Measurements from ENCODE around the gene CNN3.

CNN3 gene

DNA sequence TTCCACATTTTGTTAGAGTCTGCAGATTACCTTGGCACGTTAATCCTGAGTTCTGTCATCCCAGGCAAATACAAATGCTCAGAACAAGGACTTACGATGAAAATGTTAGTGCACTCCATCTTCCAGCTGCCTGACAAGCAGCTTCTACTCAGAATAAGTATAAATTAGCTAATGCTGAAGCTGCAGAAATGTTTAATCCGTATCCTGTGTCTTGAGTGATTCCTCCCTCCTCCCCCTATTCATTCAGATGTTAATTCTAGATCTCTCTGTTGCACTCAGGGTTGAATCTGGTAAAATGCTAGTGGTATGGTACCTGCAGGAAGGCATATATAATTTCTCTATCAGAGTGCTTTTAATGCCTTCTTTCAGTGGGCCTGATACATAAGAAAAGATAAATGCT, 39.8 kb downstream of the CNN3 start:
- DNase-seq: no peak

DNA sequence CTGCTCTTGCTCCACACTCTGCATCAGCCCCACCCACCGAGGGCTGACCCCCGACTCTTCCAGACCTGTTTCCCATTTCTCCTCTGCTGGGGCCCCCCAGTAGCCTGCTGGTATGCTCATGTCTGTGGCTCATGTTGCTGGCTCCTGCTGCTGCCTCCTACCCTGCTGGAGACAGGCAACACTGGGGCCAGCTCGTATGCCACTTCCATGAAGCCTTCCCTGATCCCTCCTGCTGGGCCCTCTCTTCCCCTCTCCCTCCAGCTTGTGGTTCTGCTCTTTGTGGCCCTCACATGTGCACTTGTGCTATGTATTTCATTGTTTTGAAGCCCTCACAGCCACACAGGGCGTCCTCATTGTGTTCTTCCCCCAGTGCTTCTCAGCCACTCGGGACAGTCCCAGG, 40.5 kb downstream of the CNN3 start:
- DNase-seq: no peak

DNA sequence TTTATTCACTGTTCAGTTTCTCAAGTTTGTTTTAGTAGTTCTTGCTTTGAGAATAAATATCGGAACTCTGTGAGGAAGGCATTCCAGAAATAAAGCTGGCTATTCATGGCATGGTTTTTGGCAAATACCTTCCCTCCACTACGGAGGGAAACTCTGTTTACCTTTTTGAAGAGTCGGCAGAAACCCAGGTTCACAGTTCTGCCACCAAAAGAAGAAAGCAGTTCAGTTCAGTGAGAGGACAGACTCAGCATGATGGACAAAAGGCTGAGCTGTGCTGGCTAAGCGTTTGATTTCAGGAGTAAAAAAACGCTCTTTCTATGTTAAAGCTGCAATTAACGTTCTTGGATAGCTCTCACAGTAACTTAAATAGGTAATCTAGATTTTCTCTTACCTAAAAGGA, 42.4 kb downstream of the CNN3 start:
- DNase-seq: no peak

DNA sequence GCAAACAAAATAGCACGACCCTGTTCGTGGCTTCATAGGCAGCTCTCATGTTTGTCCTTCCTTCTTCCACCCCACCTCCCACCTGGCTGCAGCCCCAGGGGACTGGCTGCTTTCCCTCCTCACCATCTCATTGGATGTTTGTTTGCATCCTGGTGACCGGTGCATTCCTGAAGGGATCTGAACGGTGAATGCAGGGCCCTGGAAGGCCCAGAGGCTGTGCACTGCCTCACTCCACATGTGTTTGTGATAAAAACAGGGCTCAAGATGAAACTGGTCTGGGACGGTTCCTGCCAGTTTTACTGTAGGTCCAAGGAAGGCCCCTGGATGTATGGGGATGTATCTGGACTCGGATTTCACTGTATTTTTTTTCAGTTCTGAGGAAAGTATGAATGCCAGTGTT, 42.8 kb downstream of the CNN3 start:
- DNase-seq: no peak

DNA sequence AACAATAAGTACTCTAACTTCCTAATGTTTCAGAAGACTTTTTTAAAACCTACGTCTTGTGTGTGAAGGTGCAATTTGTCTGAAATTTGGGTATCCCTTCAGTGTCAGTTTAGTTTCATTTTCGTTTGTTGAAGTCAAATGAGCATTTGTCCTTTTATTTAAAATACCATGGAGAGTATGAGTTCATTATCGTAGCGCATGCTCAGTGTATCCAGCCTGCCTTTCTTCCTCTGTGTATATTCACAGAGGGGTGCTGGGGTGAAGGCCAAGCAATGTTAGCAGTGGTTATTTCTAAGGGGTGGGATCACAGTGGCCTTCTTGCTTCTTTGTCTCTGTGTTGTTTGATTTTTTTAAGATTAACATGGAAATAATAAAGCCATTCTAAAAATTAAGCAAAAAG, 43.2 kb downstream of the CNN3 start:
- DNase-seq: no peak

DNA sequence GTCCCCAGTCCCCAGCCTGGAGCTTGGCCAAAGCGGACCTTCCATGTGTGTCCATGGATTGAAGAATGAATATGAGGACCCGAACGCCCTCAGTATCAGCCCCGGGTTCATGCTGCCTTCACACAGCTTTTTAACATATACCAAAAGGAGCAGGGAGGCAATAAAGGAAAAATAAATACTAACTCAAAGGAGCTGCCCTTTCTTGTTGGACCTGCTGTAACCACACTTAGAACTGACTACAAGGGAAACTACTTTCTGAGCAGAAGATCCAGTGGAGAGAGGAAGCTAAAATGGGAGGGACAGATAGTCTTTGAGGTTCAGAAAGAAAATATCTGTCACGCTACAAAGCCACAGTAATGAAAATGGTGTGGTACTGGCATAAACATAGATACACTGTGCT, 48.6 kb downstream of the CNN3 start:
- DNase-seq: no peak

DNA sequence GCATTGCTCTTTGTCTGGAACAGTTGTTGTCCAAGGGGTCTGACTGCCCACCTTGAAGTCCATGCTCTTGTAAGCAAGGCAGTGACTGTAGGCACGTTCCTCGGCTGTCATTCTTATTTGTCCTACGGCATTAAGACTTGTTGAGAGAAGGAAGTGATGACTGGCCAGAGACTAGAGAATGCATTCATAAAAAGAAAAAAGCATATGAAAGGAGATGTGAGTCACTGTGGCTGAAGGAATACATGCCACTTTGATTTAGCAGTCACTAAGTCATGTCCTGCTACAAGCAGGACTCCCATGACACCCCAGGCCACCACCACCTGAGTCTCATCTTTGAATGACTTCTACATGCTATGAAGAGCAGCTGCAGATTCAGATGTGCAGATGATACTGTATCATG, 50.5 kb downstream of the CNN3 start:
- no peak for DNase-seq

DNA sequence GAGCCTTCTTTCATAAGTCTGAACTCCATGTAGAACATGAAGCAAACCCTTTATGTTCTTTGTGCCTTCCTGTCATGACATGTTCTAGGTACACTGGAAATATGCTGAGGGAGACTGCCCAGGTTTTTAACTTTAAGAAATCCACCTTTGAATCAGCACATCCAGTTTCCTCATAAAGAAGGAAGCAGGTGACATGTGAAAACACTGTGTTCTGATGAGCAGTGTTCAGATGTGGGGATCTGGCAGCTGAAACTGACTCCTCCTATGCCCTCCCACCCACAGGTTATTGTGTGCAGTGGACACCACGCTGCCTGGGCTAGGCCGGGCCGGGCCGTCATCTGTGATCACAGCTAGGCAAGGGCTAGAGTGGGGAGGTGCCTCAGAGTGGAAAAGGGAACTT, 51.1 kb downstream of the CNN3 start:
- DNase-seq: no peak

DNA sequence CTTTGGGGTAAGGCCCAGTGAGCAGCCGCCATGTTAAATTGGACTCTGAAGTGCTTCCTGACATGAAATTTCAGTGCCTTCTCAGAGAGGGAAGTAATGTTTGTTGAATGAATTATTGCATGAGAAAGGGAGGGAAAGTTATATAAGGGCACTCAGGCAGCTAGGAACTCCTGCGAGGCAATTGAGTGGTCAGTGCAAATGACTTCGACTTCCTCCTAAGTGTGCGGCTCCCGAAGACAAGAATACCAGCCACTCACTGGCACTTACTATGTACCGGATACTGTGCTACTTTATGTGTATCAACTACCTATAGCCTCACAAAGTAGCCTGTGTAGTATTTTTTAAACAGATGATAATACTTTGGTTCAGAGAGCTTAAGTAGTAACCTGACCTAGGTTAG, 52.5 kb downstream of the CNN3 start:
- DNase-seq: no peak

DNA sequence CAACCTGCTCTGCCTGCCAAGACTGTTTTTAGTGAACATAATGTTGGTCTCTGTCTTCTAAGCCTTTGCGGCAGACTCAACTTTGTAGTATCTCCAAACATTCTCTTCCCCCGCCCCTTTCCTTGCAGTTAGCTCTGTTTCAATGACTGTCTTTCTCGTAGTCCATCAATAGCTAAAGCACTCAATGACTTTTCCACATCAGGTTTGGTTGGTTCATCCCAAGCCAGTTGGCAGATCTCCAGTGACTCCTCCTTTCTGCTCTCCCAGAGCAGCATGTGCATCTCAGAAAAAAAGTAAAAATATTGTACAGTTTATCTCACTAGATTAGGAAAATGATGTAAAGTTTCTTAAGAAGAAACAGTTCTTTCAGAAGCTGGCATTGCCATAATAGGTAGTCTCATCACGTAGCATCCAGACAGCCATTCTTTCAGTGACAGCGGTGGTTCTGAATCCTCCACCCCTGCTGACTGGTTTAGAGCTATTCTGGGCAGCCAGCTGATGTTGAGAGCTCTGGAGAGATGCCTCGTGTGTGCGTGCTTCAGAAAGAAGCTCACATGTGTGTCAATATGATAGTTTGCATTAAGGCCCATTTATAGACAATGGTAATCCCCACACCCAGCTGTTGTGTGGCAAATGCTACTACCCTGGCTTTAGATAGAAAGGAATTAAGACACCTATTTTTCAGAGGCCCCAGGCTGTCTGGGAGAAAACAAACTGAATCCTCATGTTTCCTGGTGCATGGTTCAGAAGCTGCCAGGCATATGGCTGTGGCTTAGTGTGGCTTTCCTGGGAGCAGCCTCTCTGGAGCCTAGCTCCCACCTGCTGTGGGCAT, 53.2 kb downstream of the CNN3 start:
- DNase-seq: no peak

DNA sequence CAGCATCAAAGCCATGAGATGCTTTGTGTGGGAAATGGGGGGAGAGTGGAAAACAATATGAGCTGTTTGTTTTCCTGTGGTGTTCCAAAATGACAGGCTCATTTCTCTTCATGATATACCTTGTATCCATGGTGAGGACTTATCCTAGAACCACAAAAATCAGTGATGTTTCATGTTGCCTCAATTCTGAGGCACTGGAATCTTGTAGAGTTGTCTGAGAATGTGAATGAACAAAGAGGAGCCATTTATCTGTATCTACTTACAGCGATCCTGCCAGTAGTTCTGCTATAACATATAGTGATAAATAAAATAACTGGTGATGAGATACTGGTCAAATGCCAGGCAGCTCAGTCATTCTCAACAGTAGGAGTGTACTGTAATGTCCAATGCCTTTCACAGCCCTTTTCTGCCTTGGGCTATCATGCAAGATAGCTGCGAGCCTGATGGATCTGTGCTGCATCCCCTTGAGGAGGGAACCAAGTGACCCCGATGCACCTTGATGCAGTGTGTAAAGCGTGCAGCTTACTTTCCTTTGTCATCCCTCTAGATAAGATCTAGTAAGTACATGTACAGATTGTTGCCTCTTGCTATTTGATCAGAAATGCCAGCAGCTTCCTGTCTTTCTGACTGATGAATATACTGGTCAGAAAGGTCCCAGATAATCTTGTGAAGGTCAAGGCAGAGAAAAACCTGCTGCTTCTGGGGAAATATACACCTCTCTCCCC, 54.0 kb downstream of the CNN3 start:
- DNase-seq: no peak

DNA sequence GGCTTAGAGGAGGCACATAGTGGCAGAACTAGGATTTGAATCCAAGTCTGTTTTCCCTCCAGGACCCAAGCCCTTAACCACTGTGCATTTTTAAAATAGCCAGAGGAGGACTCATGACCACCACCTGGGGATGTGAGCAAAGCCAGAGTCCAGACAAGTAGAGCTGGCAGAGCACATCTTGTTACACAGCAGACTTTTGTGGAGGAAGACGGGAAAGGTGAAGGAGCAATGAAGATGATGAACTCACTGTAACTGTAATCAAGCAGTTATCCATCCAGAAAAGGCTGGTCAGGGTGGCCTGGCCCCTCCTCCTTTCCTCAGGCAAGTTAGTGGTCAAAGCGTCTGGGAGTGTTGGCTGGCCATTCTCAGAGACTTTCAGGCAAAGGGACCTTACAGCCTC, 55.9 kb downstream of the CNN3 start:
- no peak for DNase-seq

DNA sequence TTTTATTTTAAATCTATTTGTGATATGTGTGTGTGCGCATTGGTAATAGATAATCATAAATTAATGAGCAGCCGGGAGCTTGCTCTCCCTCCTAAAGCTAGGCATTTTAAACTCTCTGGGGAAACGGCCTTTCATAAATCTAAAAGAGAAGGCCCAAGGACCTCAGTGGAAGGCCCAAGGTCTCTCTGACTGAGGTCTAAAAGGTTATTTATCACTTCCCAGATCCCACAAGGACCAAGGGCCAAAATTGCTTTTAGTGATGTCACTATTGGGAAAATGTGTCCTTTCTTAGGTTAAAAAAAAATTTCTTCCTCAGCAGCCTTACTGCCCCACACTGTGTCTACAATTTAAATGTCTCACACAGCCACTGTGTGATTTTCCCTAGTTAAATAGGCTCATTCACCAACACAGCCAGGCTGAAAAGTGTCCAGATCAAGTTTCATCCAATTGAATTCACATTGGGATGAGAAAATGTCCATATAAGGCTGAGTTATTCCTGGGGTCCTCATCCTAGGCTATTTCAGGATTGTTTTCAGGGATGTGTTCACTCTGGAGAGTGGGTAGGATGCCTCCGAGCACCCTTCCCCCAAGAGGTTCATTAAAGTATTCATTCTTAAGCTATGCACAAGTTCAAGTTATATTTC, 60.6 kb downstream of the CNN3 start:
- no peak for DNase-seq

DNA sequence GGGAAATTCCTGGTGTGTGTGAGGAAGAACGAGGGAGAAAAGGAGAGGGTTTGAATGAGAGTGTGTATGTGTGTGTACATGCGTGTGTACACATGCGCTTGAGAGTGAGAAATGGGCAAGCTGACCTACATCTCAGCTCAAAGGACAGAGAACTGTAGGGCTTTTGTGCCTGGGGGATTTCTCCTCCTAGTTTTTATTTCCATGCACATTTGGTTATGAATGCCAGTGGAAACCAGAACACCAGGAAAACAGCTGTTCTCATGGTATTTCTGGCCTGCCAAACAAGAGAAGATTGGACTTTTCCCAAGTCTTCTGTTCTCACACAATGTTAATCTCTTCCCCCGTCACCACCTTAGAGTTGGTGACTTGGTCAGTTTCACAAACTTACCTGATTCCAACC, 61.5 kb downstream of the CNN3 start:
- no peak for DNase-seq

DNA sequence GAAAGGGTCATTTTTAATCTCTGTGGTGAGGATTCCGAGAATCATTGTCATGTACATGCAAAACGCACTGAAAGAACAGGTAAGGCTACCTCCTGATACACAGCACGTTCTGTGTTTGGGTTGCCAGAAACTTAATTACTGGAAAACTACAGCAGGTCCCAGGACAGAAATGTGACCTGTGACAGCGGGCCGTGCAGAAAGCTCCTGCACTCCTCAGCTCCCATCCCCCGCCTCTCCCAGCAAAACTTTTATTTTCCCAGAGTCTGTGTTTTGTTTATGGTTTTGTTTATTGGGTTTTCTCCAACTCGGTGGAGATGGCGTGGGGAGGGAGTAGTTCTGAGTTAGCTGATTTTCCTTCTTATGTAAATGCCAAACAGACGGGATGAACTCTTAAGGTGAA, 62.1 kb downstream of the CNN3 start:
- DNase-seq: no peak

DNA sequence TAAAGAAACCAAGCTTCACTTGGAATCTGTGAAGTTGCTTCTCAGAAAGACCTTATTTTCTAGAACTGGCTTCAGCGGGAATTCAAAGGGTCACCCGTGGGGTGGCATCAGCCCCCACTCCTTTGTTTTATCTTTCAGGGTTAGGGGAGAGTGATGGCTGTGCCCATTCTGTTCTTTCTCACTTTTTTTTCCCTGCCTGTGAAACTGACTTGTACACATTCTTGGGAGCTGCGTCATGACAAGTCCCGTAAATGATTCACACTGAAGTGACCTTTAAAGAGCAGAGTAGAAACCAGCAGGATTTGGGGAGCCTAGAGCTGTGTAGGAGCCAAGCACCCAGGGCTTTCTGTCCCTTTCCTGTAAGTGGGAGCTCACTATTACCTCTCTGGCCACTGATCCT, 63.0 kb downstream of the CNN3 start:
- DNase-seq: no peak

DNA sequence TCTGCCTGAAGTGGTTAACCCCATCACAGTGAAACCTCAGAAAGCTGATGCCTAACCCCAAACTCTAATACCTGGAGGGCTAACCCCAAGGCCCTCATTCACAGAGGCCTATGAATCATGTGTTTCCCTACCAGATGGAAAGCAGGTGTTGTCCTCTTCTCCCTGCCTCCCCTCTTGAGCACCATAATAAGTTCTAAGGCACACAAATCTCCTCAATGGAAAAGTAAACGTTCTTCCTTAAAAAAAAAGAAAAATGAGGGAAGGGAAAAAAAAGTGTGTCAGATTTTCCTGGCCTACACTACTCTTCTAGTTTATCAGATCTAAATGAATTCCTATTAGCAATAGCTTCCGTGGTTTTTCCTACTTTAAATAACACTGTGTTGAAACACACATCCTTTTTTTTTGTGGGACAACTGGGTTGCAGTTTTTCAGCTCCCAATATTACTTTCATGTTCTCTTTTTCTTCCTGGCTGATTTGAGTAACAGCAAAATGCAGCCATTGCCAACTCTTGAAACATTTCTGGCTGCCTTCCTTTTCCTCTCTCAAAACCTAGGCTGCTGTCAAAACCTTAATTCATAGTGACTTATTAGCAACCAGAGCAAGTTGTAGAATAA, 63.5 kb downstream of the CNN3 start:
- DNase-seq: no peak

DNA sequence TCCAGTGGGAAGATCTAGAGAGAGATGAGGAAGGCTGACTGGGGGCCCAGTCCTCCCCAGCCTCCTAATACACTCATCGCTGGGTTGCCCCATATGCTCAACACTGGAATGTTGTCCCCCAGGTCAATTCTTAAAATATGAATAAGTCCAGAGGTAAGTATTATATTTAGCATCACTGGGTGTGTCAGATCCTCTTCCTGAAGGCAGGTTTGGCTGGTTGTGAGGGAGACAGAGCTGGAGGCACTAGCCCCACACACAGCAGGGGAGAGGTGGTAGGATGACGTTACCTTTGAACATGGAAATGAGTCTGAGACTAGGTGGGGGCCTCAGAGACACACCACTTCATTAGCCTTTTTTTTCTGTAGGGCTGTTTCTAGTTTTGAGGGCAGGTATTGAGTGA, 64.2 kb downstream of the CNN3 start:
- no peak for DNase-seq

DNA sequence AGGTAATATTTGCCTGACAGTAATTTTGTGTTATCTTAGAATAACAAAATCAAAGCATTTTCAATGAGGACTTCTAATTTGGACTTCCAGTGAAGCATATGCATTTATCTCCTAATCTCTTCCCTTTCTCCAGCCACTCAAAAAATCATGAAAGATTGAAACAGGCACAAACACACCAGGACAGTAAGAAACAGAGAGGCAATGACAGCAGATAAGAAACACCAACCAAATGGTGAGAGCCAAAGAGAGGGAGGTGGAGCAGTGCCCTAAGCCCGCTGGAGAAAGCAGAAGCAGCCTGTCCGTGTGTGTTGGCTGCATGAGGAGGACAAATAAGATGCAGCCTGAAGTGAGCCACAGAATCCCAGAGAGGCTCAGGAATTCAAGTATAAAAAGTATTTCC, 67.7 kb downstream of the CNN3 start:
- DNase-seq: no peak

DNA sequence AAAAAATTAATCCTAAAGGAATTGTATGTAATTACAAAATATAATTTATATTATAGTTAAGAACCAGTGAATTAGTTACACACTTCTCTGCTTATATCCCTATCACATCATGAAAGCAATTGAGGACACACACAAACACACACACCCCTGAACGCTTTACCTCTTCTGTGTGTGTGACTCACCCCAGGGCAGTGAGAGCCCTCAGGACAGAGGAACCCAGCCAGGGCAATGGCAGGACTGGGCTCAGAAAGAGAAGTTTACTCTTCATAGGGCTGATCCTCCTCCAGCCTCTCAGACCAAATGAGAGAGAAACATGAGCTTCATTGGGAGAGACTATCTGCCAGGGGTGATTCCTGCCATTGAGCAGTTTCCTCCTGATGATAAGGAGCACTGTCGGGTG, 68.6 kb downstream of the CNN3 start:
- DNase-seq: no peak

DNA sequence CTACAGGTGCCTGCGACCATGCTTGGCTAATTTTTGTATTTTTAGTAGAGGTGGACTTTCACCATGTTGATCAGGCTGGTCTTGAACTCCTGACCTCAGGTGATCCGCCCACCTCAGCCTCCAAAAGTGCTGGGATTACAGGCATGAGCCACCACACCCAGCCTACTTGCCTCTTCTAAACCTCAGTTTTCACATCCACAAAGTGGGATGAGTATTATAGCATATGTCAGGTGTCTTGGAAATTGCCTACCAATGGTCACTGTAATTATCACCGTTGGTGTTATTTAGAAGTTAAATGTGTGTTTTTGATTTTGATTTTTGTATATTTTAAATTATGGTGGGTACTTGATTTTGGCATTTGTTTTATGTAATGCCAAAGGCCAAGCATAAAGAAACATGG, 70.0 kb downstream of the CNN3 start:
- no peak for DNase-seq

DNA sequence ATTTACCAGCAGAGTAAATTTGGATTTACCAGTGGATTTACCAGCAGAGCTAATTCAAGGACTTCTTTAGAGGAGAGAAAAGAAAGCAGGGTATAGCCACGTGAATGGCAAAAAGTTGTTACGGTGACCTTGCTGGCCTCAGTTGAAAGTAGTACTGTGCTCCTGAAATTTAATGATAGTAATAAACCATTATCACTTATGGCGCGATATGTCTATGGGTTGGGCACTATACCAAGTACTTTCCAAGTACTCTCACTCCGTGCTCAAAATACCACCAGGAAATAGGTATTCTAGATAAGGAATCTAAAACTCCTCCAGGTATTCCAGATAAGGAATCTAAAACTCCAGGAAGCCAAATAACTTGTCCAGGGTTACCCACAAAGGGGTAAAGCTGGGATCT, 70.9 kb downstream of the CNN3 start:
- no peak for DNase-seq

DNA sequence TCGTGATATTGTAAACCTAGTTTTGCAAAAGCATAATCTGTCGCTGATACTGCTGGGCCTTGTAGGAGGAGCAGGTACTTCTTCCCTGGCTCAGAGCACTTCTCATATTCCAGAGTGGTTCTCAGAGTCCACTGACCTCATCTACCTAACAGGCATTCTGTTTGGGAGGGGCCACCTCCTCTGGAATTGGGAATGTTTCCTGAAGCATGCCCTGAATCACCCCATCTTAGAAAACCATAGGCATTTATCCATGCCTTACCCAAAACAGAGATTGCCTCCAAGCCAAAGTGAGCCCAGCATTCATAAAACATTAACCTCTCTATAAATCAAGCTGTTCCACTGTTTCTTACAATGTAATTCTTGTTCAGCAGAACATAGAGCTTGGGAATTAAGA, 71.6 kb downstream of the CNN3 start:
- no peak for DNase-seq
